Measurements from ENCODE around the gene TDO2.

GRCh38 chr4:155885666-155886065 is 17.8 kb upstream of the TDO2 start:
- no peak for TF ChIP-seq CTCF (IDR thresholded peaks at IDR 0.05)
- no peak for TF ChIP-seq ZBTB43 (CRISPR knock-in tag; IDR thresholded peaks at IDR 0.05)
- TF ChIP-seq FOXP1 (CRISPR knock-in tag; IDR thresholded peaks at IDR 0.05; ENCODE audit: borderline replicate concordance), result no peak
- no peak for TF ChIP-seq MAX (CRISPR knock-in tag; IDR thresholded peaks at IDR 0.05)
- no peak for TF ChIP-seq ATF2 (CRISPR knock-in tag; IDR thresholded peaks at IDR 0.05; ENCODE audit: borderline replicate concordance, low read depth)
- no peak for TF ChIP-seq TEAD4 (CRISPR knock-in tag; IDR thresholded peaks at IDR 0.05)
- no peak for TF ChIP-seq ZNF138 (CRISPR knock-in tag; conservative IDR thresholded peaks at IDR 0.05)
